GM23338 (cell line): ENCODE measurements around the gene GYS2. TPM values are rescaled to one million over a fixed set of nuclear protein-coding genes. Genes with fewer than 3 reads are reported as not detected.

Source experiments
- ATAC-seq: fragments of 200-7000 bp; cut with Tn5 transposase; 3 replicates; pipeline ENCODE4 v1.9.1; 2020
- DNase-seq: peaks from one replicate; pipeline ENCODE4 v3.0.0-alpha.2; 2015; ENCODE audit warnings: low spot score
- H2AFZ ChIP-seq: fragments of 200-600 bp; sonication (generic); 2 replicates; pipeline ENCODE4 v1.8.0; 2016; ENCODE audit warnings: antibody characterized with exemption, mild to moderate bottlenecking, moderate library complexity
- H3F3A ChIP-seq: fragments of 200-600 bp; sonication (generic); replicated peaks from 2 replicates; pipeline ENCODE4 v1.8.0; 2017; ENCODE audit warnings: antibody characterized with exemption, mixed run types, low read depth
- H3K27ac ChIP-seq: fragments of 200-600 bp; sonication (generic); 2 replicates; pipeline ENCODE4 v1.6.1; 2016; ENCODE audit warnings: low read depth
- H3K27me3 ChIP-seq: fragments of 200-600 bp; sonication (generic); 2 replicates; pipeline ENCODE4 v1.8.0; 2016; ENCODE audit warnings: mild to moderate bottlenecking, mixed run types, moderate library complexity; ENCODE audit not compliant: insufficient read depth
- H3K36me3 ChIP-seq: fragments of 200-600 bp; sonication (generic); 2 replicates; pipeline ENCODE4 v1.8.0; 2016; ENCODE audit warnings: mild to moderate bottlenecking; ENCODE audit not compliant: insufficient read depth
- H3K4me1 ChIP-seq: fragments of 200-600 bp; sonication (generic); 2 replicates; pipeline ENCODE4 v1.8.0; 2016; ENCODE audit warnings: mild to moderate bottlenecking, moderate library complexity; ENCODE audit not compliant: insufficient read depth
- H3K4me2 ChIP-seq: fragments of 200-600 bp; sonication (generic); 2 replicates; pipeline ENCODE4 v1.7.1; 2017; ENCODE audit warnings: mixed run types
- H3K4me3 ChIP-seq: fragments of 200-600 bp; sonication (generic); 2 replicates; pipeline ENCODE4 v1.6.1; 2016; ENCODE audit warnings: mixed run types
- H3K79me2 ChIP-seq: fragments of 200-600 bp; sonication (generic); replicated peaks from 2 replicates; pipeline ENCODE4 v1.8.0; 2017; ENCODE audit warnings: mild to moderate bottlenecking; ENCODE audit not compliant: insufficient read depth
- H3K9me2 ChIP-seq: fragments of 200-600 bp; sonication (generic); 2 replicates; pipeline ENCODE4 v1.8.0; 2017; ENCODE audit not compliant: insufficient read depth
- H4K20me1 ChIP-seq: fragments of 200-600 bp; sonication (generic); replicated peaks from 2 replicates; pipeline ENCODE4 v1.8.0; 2017; ENCODE audit warnings: mild to moderate bottlenecking; ENCODE audit not compliant: insufficient read depth
- H3K27ac Mint-ChIP-seq: 2 replicates; pipeline ENCODE4 v1.8.0; 2020; ENCODE audit warnings: inconsistent platforms, mild to moderate bottlenecking, moderate library complexity, mixed read lengths
- H3K27me3 Mint-ChIP-seq: 3 replicates; pipeline ENCODE4 v1.8.0; 2022; ENCODE audit warnings: low read depth, mild to moderate bottlenecking, moderate library complexity, mixed read lengths, inconsistent platforms; ENCODE audit not compliant: insufficient read depth, poor library complexity
- H3K36me3 Mint-ChIP-seq: 3 replicates; pipeline ENCODE4 v1.8.0; 2021; ENCODE audit warnings: low read depth, mild to moderate bottlenecking, inconsistent platforms, moderate library complexity, mixed read lengths
- H3K4me1 Mint-ChIP-seq: 3 replicates; pipeline ENCODE4 v1.8.0; 2020; ENCODE audit warnings: mild to moderate bottlenecking, inconsistent platforms, mixed read lengths
- H3K4me3 Mint-ChIP-seq: 3 replicates; pipeline ENCODE4 v1.8.0; 2021; ENCODE audit warnings: moderate library complexity, mild to moderate bottlenecking, inconsistent platforms, mixed read lengths
- H3K9me3 Mint-ChIP-seq: 3 replicates; pipeline ENCODE4 v1.8.0; 2020; ENCODE audit warnings: moderate library complexity, mild to moderate bottlenecking, inconsistent platforms, mixed read lengths
- CREB1 ChIP-seq: fragments of 250-450 bp; sonication (Bioruptor Pico); IDR thresholded peaks from 2 replicates; pipeline ENCODE4 v1.5.0; 2020; ENCODE audit warnings: low read depth, mild to moderate bottlenecking, moderate library complexity
- POLR2AphosphoS5 ChIP-seq: IDR thresholded peaks from 2 replicates; pipeline ENCODE4 v1.6.1; 2016; ENCODE audit warnings: antibody characterized with exemption, low read depth
- ZNF331 ChIP-seq: fragments of 250-450 bp; sonication (Bioruptor Pico); IDR thresholded peaks from 2 replicates; pipeline ENCODE4 v1.5.0; 2020; ENCODE audit warnings: low read depth, mild to moderate bottlenecking, moderate library complexity
- polyA plus RNA-seq: library from polyadenylated mRNA; unstranded; fragments of >200 nt; fragmentation: Nextera tagmentation; extraction: Ambion mirVana; gene quantifications from 2 replicates; pipeline ENCODE4 v1.2.1, GENCODE V29; 2016
- total RNA-seq: library from RNA; depleted of rRNA; stranded (reverse); fragments of >200 nt; shearing (Covaris generic); gene quantifications from 2 replicates; pipeline ENCODE4 v1.2.3, GENCODE V29; 2014
- TF ChIP-seq, protein P1 (sequence below): IDR thresholded peaks from one replicate; pipeline ENCODE4 v1.6.1; 2018; ENCODE audit warnings: antibody characterized with exemption; ENCODE audit not compliant: unreplicated experiment
- TF ChIP-seq, protein P2 (sequence below), 2 experiments: fragments of 200-600 bp in 1 of 2; sonication (generic) in 1 of 2; conservative IDR thresholded peaks; 2 replicates each; pipeline versions ENCODE4 v1.5.1 to v1.6.1; 2016 to 2017; ENCODE audit warnings: antibody characterized with exemption in 2 of 2, low read depth in 2 of 2, mild to moderate bottlenecking in 2 of 2, moderate library complexity in 1 of 2

Gene GYS2
- total and polyA plus RNA-seq, 2 experiments from 2014 or later = not detected

DNA sequence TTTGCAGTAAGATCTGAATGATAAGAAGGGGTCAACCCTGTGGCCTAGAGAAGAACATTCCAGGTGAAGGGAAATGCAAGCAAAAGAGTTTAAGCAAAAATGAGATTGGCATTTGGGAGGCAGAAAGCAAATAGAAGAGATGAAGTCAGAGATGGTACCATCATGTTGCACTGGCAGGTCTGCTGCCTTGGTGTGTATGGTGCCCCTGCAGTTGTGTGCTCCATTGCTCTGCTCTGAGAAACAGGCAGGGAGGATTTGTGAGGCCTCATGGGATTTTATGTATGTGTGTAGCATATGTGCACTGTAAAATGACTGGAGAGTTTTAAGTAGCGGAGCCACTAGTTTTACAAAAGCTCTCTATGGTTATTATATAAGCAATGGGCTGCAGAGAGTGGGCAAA, 46.4 kb upstream of the GYS2 start:
- H3K27ac Mint-ChIP-seq = no peak overlapping the region
- peaks cover 2% of the 10 kb centered on the region for H3K27me3 Mint-ChIP-seq
- Histone ChIP-seq H3K36me3 (peaks cover 79% of the 10 kb centered on the region), H3K27ac (no peak overlapping the region), H4K20me1 (peaks cover 79% of the 10 kb centered on the region), H3K4me2 (peak overlapping the region; percentile 31; the same call in 1 of the 2 replicates), H3K79me2 (peaks cover 100% of the 10 kb centered on the region), H3K9me2 (no peaks in the 10 kb centered on the region), H3K27me3 (no peaks in the 10 kb centered on the region), H3F3A (no peaks in the 10 kb centered on the region), H2AFZ (no peak overlapping the region), H3K4me3 (no peak overlapping the region; the same call in 1 of the 2 replicates), H3K4me1 (peaks cover 58% of the 10 kb centered on the region)
- DNase-seq (no peak), ATAC-seq (no peak)
- TF ChIP-seq, protein P1, sequence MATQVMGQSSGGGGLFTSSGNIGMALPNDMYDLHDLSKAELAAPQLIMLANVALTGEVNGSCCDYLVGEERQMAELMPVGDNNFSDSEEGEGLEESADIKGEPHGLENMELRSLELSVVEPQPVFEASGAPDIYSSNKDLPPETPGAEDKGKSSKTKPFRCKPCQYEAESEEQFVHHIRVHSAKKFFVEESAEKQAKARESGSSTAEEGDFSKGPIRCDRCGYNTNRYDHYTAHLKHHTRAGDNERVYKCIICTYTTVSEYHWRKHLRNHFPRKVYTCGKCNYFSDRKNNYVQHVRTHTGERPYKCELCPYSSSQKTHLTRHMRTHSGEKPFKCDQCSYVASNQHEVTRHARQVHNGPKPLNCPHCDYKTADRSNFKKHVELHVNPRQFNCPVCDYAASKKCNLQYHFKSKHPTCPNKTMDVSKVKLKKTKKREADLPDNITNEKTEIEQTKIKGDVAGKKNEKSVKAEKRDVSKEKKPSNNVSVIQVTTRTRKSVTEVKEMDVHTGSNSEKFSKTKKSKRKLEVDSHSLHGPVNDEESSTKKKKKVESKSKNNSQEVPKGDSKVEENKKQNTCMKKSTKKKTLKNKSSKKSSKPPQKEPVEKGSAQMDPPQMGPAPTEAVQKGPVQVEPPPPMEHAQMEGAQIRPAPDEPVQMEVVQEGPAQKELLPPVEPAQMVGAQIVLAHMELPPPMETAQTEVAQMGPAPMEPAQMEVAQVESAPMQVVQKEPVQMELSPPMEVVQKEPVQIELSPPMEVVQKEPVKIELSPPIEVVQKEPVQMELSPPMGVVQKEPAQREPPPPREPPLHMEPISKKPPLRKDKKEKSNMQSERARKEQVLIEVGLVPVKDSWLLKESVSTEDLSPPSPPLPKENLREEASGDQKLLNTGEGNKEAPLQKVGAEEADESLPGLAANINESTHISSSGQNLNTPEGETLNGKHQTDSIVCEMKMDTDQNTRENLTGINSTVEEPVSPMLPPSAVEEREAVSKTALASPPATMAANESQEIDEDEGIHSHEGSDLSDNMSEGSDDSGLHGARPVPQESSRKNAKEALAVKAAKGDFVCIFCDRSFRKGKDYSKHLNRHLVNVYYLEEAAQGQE = no peak
- TF ChIP-seq, protein P2, sequence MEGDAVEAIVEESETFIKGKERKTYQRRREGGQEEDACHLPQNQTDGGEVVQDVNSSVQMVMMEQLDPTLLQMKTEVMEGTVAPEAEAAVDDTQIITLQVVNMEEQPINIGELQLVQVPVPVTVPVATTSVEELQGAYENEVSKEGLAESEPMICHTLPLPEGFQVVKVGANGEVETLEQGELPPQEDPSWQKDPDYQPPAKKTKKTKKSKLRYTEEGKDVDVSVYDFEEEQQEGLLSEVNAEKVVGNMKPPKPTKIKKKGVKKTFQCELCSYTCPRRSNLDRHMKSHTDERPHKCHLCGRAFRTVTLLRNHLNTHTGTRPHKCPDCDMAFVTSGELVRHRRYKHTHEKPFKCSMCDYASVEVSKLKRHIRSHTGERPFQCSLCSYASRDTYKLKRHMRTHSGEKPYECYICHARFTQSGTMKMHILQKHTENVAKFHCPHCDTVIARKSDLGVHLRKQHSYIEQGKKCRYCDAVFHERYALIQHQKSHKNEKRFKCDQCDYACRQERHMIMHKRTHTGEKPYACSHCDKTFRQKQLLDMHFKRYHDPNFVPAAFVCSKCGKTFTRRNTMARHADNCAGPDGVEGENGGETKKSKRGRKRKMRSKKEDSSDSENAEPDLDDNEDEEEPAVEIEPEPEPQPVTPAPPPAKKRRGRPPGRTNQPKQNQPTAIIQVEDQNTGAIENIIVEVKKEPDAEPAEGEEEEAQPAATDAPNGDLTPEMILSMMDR (conservative IDR thresholded peaks at IDR 0.05; ENCODE audit: low read depth in 2 of 2) = no peak
- TF ChIP-seq CREB1 (CRISPR knock-in tag) = no peak
- peaks cover 73% of the 10 kb centered on the region for H3K4me1 Mint-ChIP-seq
- peak overlapping the region; percentile 1; the same call in 1 of the 3 replicates for H3K4me3 Mint-ChIP-seq
- H3K36me3 Mint-ChIP-seq = peaks cover 99% of the 10 kb centered on the region
- H3K9me3 Mint-ChIP-seq = no peaks in the 10 kb centered on the region

DNA sequence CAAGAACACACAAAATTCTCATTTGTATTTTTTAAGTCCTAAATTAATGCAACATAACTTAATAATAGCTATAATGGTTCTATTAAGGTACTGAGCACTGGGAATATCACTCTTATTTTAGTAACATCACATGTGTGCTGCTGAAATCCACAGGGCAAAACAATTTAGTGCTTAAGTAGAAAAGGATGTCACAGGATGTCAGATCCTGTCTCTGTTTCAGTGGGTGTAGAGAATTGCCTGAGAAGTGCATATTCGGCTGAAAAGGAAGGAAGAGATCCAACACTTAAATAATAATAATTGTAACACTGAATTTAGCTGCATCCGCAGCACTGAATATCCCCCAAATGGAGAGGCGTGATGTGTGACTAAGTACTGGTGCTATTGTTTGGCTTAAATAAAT, 44.4 kb upstream of the GYS2 start:
- Histone ChIP-seq H3K79me2 (peaks cover 94% of the 10 kb centered on the region), H3K27ac (no peak overlapping the region), H3K4me3 (no peak overlapping the region; the same call in 1 of the 2 replicates), H3K4me1 (peaks cover 46% of the 10 kb centered on the region), H3K4me2 (no peak overlapping the region), H4K20me1 (peaks cover 68% of the 10 kb centered on the region), H3K9me2 (no peaks in the 10 kb centered on the region), H3K27me3 (no peaks in the 10 kb centered on the region), H3F3A (no peaks in the 10 kb centered on the region), H2AFZ (no peak overlapping the region), H3K36me3 (peaks cover 86% of the 10 kb centered on the region)
- no peak overlapping the region for H3K27ac Mint-ChIP-seq
- no peak for ATAC-seq
- peak; percentile 10; the same call in 1 of the 2 replicates for TF ChIP-seq POLR2AphosphoS5
- TF ChIP-seq ZNF331 = no peak
- H3K27me3 Mint-ChIP-seq = peaks cover 2% of the 10 kb centered on the region
- peak overlapping the region; percentile 16; the same call in 1 of the 3 replicates for H3K4me3 Mint-ChIP-seq
- peaks cover 76% of the 10 kb centered on the region for H3K4me1 Mint-ChIP-seq
- no peaks in the 10 kb centered on the region for H3K9me3 Mint-ChIP-seq
- DNase-seq = no peak
- H3K36me3 Mint-ChIP-seq = peaks cover 99% of the 10 kb centered on the region
